K562 (cell line): ENCODE measurements around the gene MVB12B. TPM values are rescaled to one million over a fixed set of nuclear protein-coding genes. Genes with fewer than 3 reads are reported as not detected.

Experiments used
- ATAC-seq: fragments of 200-7000 bp; cut with Tn5 transposase; 3 replicates; pipeline ENCODE4 v1.9.1; 2020; ENCODE audit warnings: moderate library complexity
- BruUV-seq: library from RNA; stranded (reverse); fragments of 400-500 nt; replicated peaks from 2 replicates; lab custom pipeline; 2021; lab: Mats Ljungman, UMichigan
- CTCF ChIA-PET: fragments of 300-600 bp; formaldehyde crosslinking; extraction: SDS; loops from one replicate; lab custom pipeline; 2021; ENCODE audit warnings: low intra/inter-chr PET ratio; lab: Yijun Ruan, JAX
- POLR2A ChIA-PET: fragments of 300-600, 350-650 bp; sonication (Branson Sonifier 250); formaldehyde crosslinking; extraction: SDS; loops from one replicate; lab custom pipeline; 2021; ENCODE audit warnings: antibody characterized with exemption, inconsistent platforms; lab: Yijun Ruan, JAX
- DNase-seq, 4 experiments: peaks; one replicate each; pipeline versions ENCODE4 v3.0.0 to v3.0.0-alpha.2; 2011 to 2018; ENCODE audit warnings: low spot score in 3 of 4, mixed read lengths in 3 of 4; ENCODE audit errors: extremely low read depth in 1 of 4
- FAIRE-seq: peaks from 2 replicates; lab custom pipeline; 2011; peaks lifted over from hg19 to GRCh38; lab: Jason Lieb, UNC
- H2AFZ ChIP-seq: 2 replicates; pipeline ENCODE4 v1.6.0; 2011; ENCODE audit warnings: low read depth, low read length, control low read depth, inconsistent platforms
- H3K27ac ChIP-seq: fragments of 200-600 bp; 3 replicates; pipeline ENCODE4 v1.8.0; 2011; ENCODE audit warnings: low read depth, mild to moderate bottlenecking, control low read depth, inconsistent platforms, low read length, moderate library complexity, mixed read lengths; ENCODE audit errors: extremely low read depth
- H3K27me3 ChIP-seq, 2 experiments: fragments of 300-600 bp in 1 of 2; 2 replicates in 1 of 2; 3 replicates in 1 of 2; pipeline versions ENCODE4 v1.6.0 to v1.8.0; 2011; ENCODE audit warnings: inconsistent platforms in 2 of 2, low read length in 2 of 2, mild to moderate bottlenecking in 1 of 2, mixed read lengths in 1 of 2, moderate library complexity in 1 of 2; ENCODE audit not compliant: control insufficient read depth in 2 of 2, insufficient read depth in 2 of 2
- H3K36me3 ChIP-seq: fragments of 300-600 bp; 3 replicates; pipeline ENCODE4 v1.8.0; 2011; ENCODE audit warnings: mild to moderate bottlenecking, low read length, inconsistent platforms; ENCODE audit not compliant: control insufficient read depth, insufficient read depth
- H3K4me1 ChIP-seq, 2 experiments: fragments of 200-600 bp in 1 of 2; replicated peaks in 1 of 2; 2 replicates in 1 of 2; 3 replicates in 1 of 2; pipeline versions ENCODE4 v1.5.1 to v1.8.0; 2011; ENCODE audit warnings: inconsistent platforms in 2 of 2, low read length in 2 of 2, mild to moderate bottlenecking in 1 of 2, mixed read lengths in 1 of 2, moderate library complexity in 1 of 2; ENCODE audit not compliant: control insufficient read depth in 2 of 2, insufficient read depth in 2 of 2
- H3K4me2 ChIP-seq: 2 replicates; pipeline ENCODE4 v1.6.1; 2011; ENCODE audit warnings: low read length, control low read depth, inconsistent platforms, mixed read lengths; ENCODE audit not compliant: insufficient read depth
- H3K4me3 ChIP-seq: fragments of 200-600 bp; sonication (generic), shearing (Covaris generic); 2 replicates; pipeline ENCODE4 v1.5.1; 2016; ENCODE audit warnings: control low read depth, inconsistent platforms
- H3K79me2 ChIP-seq: fragments of 200-600 bp; 3 replicates; pipeline ENCODE4 v1.8.0; 2011; ENCODE audit warnings: low read length, inconsistent platforms; ENCODE audit not compliant: control insufficient read depth, insufficient read depth
- H3K9ac ChIP-seq, 2 experiments: 2 replicates each; pipeline versions ENCODE4 v1.6.0 to v1.6.1; 2011; ENCODE audit warnings: low read depth in 2 of 2, low read length in 2 of 2, control low read depth in 1 of 2, inconsistent platforms in 1 of 2, mild to moderate bottlenecking in 1 of 2, mixed read lengths in 1 of 2; ENCODE audit not compliant: insufficient read depth in 1 of 2
- H3K9me1 ChIP-seq: one replicate; pipeline ENCODE4 v1.6.0; 2011; ENCODE audit warnings: inconsistent platforms, mild to moderate bottlenecking, low read length, moderate library complexity; ENCODE audit not compliant: control insufficient read depth, insufficient read depth
- H3K9me3 ChIP-seq: replicated peaks from 2 replicates; pipeline ENCODE4 v1.5.1; 2011; ENCODE audit warnings: low read depth, low read length, inconsistent platforms; ENCODE audit not compliant: control insufficient read depth, insufficient read depth
- H4K20me1 ChIP-seq: replicated peaks from 2 replicates; pipeline ENCODE4 v1.6.1; 2011; ENCODE audit warnings: low read length, inconsistent platforms, mixed read lengths; ENCODE audit not compliant: control insufficient read depth, insufficient read depth
- CCAR2 ChIP-seq: fragments of 200-400 bp; formaldehyde crosslinking; IDR thresholded peaks from 2 replicates; pipeline ENCODE4 v1.6.1; 2017; ENCODE audit warnings: mild to moderate bottlenecking, low read depth, low read length
- SRF ChIP-seq, 2 experiments: fragments of 250-450, 450-650 bp in 1 of 2; sonication (Bioruptor Pico) in 1 of 2; sonication (generic) in 1 of 2; formaldehyde crosslinking; IDR thresholded peaks; 2 replicates each; pipeline versions ENCODE4 v1.5.0 to v1.5.1; 2020 to 2022; ENCODE audit warnings: mild to moderate bottlenecking in 1 of 2, missing genetic modification reagents in 1 of 2
- ZFP36 ChIP-seq: fragments of 150-350 bp; IDR thresholded peaks from 2 replicates; pipeline ENCODE4 v1.6.1; 2018; ENCODE audit warnings: low read length, low read depth; ENCODE audit not compliant: partially characterized antibody
- WGBS: fragments of 100-300 bp; shearing (Covaris generic); methylation state at CpG from one replicate; pipeline ENCODE4 v1.1.6; 2016; ENCODE audit warnings: low coverage, mixed read lengths; ENCODE audit not compliant: insufficient coverage; ENCODE audit errors: missing lambda C conversion rate; 5-methylcytosine and 5-hydroxymethylcytosine counted together
- in situ Hi-C: fragments of 300-500 bp; cut with MboI; formaldehyde crosslinking; loops from 4 replicates; pipeline ENCODE4 v1.15.0; 2018; ENCODE audit warnings: inconsistent platforms, mixed read lengths
- intact Hi-C: fragments of 100-400 bp; cut with micrococcal nuclease; formaldehyde crosslinking; loops from 2 replicates; pipeline ENCODE4 v1.14.2; 2022
- polyA plus RNA-seq, 8 experiments: library from polyadenylated mRNA; depleted of rRNA in 4 of 8; stranded (reverse) in 5 of 8; unstranded in 3 of 8; fragments of >200 nt; fragmentation: Nextera tagmentation in 2 of 8; fragmentation: Illumina TruSeq in 1 of 8; extraction: Ambion mirVana in 2 of 8; extraction: Trizol in 1 of 8; gene quantifications; 2 replicates each; pipeline versions ENCODE4 v1.2.1 to v1.2.3, GENCODE V29; 2011 to 2014; ENCODE audit warnings: inconsistent platforms in 1 of 8, missing spikeins in 1 of 8
- total RNA-seq, 7 experiments: library from RNA; depleted of rRNA in 6 of 7; stranded (reverse); fragments of >200 nt in 6 of 7; fragmentation: Illumina TruSeq in 2 of 7; extraction: Trizol in 2 of 7; gene quantifications; 2 replicates each; pipeline versions ENCODE4 v1.2.1 to v1.2.3, GENCODE V29; 2011 to 2021; ENCODE audit warnings: low replicate concordance in 1 of 7
- TF ChIP-seq, protein P1 (sequence below), 2 experiments: fragments of 450-650 bp; IDR thresholded peaks; 2 replicates each; pipeline ENCODE4 v1.6.1; 2016; ENCODE audit warnings: mild to moderate bottlenecking in 2 of 2, borderline replicate concordance in 1 of 2, low read depth in 1 of 2, moderate library complexity in 1 of 2

Gene MVB12B
- total and polyA plus RNA-seq, 9 of the 15 experiments (the other 6 are each of a cell fraction or from before 2014, with no cell fraction given), result not detected

GRCh38 chr9:126417684-126418083 is 91.1 kb downstream of the MVB12B start (continued):
- TF ChIP-seq, protein P1, sequence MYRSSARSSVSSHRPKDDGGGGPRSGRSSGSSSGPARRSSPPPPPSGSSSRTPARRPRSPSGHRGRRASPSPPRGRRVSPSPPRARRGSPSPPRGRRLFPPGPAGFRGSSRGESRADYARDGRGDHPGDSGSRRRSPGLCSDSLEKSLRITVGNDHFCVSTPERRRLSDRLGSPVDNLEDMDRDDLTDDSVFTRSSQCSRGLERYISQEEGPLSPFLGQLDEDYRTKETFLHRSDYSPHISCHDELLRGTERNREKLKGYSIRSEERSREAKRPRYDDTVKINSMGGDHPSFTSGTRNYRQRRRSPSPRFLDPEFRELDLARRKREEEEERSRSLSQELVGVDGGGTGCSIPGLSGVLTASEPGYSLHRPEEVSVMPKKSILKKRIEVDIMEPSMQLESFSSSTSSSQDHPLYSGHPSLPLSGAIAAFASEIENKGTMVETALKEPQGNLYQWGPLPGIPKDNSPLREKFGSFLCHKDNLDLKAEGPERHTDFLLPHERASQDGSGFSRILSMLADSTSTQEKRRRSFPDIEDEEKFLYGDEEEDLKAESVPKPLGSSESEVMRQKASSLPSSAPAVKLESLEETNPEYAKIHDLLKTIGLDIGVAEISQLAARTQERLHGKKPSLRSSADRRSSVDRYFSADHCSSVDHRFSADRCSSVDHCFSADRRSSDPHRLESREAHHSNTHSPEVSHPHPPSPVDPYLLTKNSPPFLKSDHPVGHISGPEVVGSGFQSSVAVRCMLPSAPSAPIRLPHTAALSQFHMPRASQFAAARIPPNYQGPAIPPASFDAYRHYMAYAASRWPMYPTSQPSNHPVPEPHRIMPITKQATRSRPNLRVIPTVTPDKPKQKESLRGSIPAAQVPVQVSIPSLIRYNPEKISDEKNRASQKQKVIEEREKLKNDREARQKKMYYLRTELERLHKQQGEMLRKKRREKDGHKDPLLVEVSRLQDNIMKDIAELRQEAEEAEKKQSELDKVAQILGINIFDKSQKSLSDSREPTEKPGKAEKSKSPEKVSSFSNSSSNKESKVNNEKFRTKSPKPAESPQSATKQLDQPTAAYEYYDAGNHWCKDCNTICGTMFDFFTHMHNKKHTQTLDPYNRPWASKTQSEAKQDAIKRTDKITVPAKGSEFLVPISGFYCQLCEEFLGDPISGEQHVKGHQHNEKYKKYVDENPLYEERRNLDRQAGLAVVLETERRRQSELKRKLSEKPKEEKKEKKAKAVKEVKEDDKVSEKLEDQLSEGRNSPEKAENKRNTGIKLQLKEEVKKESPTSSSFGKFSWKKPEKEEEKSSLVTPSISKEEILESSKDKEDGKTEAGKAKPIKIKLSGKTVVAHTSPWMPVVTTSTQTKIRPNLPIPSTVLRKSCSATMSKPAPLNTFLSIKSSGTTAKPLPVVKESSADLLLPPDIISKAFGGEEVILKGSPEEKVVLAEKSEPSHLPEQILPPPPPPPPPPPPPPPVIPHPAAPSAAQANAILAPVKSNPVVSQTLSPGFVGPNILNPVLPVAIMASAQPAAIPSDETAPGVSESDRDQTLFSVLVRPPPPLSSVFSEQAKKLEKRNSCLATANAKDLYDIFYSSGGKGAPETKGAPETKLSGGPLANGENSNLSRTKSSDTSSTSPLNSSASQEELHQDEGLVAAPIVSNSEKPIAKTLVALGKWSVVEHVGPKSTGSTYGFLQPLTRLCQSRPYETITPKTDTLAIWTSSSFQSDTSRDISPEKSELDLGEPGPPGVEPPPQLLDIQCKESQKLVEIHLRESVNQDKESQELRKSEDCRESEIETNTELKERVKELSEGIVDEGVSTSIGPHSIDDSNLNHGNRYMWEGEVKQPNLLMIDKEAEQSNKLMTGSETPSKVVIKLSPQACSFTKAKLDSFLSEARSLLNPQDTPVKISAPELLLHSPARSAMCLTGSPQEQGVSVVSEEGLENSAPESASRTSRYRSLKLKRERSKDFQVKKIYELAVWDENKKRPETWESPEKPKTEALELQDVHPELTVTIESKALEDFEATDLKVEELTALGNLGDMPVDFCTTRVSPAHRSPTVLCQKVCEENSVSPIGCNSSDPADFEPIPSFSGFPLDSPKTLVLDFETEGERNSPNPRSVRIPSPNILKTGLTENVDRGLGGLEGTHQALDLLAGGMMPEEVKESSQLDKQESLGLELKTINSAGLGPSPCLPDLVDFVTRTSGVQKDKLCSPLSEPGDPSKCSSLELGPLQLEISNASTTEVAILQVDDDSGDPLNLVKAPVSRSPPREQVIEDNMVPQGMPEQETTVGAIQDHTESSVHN (IDR thresholded peaks at IDR 0.05; ENCODE audit: borderline replicate concordance in 1 of 2, low read depth in 1 of 2), result no peak

DNA sequence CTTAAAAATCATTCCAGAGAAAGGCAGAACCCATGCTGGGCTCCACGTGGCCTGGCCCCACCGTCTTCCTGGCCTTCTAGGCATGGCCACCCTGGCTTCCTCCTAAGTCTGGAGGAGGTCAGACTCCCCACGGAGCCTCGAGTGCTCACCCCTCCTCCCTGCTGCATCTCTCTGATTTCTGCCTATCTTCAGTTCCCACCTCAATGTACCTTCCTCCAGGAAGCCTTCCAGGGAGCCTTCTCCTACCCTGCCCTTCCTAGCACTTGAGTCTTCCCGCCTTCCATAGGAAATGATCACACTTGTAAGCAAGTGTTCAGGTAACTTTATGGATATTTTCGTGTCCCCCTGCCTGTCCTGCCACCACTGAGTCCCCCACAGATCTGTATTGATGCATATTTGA is 92.0 kb downstream of the MVB12B start:
- Histone ChIP-seq H3K79me2 (no peaks in the 10 kb centered on the region), H3K4me2 (no peak overlapping the region), H3K9me1 (no peaks in the 10 kb centered on the region), H3K27ac (no peak overlapping the region), H3K36me3 (no peaks in the 10 kb centered on the region), H3K4me1 (no peaks in the 10 kb centered on the region), H4K20me1 (no peaks in the 10 kb centered on the region; the same call in 1 of the 2 replicates)
- BruUV-seq, result no TSS peak
- ATAC-seq, result no peak
- intact Hi-C loops, result no loop called here
- TF ChIP-seq CCAR2 (no peak), SRF (CRISPR knock-in tag; IDR thresholded peaks at IDR 0.05) (no peak), ZFP36 (peak; percentile 73)
- TF ChIP-seq, all 486 proteins: peak for 1
- 5% methylated on average over 6 of the region's 6 CpGs for WGBS
- in situ Hi-C loops, result no loop called here
- Histone ChIP-seq H3K27me3 (peaks cover 37 to 70% of the 10 kb centered on the region in 2 experiments), H3K4me3 (no peak overlapping the region), H3K9me3 (no peaks in the 10 kb centered on the region), H2AFZ (no peak overlapping the region), H3K9ac (no peak overlapping the region)
- no peak for FAIRE-seq
- ChIA-PET POLR2A (no interaction called here), CTCF (interaction anchor here (0.5 kb wide), 1 partner anchor 86 kb away, joined by 3 read pairs; no protein-coding TSS in a partner anchor)
- DNase-seq, result no peak
